Measurements from ENCODE around the gene RFXAP.

The RFXAP gene

DNA sequence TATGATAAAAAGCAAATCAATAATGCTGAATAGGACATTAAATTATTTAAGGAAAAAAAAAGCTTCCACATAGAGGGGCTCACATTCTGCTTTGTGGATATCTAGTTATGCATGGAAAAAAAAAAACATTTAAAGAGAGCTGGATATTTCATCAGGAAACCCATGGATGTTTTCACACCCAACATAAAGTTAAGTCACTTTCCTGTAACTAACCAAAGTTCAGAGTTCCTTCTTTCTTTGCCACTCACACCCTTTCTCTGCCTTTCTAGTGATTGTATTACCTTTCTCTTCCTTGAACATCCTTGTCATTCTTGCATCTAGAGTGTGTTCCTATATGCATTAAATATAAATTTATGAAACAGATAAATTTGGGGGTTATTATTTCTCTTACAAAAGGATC, 47.2 kb downstream of the RFXAP start:
- DNase-seq (ENCODE audit: low read depth in 2 of 2): no peak

DNA sequence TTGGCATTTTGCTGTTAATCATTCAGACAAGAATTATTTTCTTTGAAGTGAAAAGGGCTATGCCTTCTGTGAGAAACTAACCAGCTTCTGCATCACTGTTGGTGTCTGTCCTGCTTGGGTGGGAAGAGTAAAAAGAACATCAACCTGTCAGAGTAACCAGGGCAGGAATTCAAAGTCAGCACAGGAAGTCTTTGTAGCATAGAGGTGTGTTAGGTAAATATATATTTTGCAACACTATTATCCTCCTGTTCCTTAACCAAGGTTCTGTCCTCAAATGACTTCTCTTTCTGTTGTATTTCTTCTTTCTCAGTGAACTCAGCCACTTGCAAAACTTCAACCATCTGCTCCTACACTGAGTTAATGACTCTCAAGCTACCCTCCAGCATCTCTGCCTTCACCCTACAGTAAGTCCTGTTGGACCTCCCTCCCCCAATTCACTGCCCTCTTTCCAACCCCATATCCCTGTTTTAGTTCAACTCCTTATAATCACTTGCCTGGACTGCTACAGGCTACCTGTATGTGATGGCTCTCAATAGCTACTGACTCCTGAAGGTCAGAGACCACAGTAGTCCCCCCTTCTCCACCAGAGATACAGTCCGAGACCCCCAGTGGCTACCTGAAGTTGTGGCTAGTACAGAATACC, 51.1 kb downstream of the RFXAP start:
- no peak for DNase-seq (ENCODE audit: low read depth in 2 of 2)

DNA sequence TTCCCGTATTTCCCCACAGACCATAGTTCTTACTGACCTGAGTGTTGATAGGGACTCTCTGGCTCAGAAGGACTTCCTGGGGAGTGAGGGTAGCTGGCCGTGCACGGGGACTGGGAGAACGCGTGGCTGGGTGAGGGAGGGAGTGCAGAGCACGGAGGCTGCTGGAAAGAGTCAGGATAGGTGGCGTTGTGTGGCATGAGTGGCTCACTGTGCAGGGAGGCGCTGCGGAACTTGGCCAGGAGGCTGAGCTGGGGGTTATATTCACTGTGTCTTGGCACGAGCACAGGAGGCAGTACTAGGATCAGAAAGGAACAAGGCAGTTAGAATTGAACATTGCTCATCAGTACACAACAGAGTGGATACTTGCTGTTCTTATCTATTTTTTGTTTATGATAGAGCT, 53.6 kb downstream of the RFXAP start:
- DNase-seq (ENCODE audit: low read depth in 2 of 2): no peak

DNA sequence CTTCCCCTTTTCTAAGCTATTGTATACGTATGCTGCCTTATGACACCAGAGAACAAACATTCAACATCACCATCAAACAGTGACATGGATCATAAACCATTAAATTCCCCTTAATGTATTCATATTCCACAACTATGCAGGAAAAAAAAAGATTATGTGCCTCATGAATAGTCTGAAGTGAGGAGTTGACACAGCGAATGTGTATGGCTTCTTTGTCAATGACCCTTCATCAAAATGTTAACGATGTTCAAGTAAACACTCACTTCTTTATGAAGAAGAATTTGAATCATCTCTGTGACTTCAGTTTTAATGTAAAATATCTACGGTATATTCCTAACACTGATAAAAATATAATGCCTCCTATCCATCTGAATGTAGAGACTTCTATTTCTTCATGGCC, 56.4 kb downstream of the RFXAP start:
- no peak for DNase-seq (ENCODE audit: low read depth in 2 of 2)

DNA sequence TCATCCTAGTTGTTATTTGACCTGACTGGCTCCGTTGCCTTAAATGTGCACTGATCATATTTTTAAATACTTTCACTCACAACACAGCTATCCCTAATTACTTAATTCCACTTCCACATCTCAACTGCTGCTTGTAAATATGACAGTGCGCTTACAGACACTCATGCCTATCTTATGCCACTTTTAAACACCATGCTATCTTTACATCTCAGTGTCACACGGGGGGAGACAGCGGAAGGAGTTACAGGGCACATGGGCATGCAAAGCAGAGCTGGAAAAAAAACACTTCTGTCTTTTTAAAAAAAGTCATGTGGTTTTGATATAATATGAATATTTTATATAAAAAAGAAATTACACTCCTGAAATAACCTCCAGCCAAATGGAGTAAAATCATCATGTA, 56.9 kb downstream of the RFXAP start:
- no peak for DNase-seq (ENCODE audit: low read depth in 2 of 2)
